ENCODE results near the gene CFAP61.
A peak's percentile ranks its signal among the peaks of the same experiment; 100 is the strongest.

Gene CFAP61

GRCh38 chr20:20203784-20204183 lies 151.5 kb downstream of the CFAP61 start:
- DNase-seq (ENCODE audit: low read depth in 1 of 2, low spot score in 1 of 2) = peak in 1 of 2 experiments; percentile 25
- in situ Hi-C loops (cut with HindIII; ENCODE audit: low pct_unique_long_range_greater_than_20kb, low sequenced_read_pairs) = no loop called here

GRCh38 chr20:20204256-20204655 lies 151.9 kb downstream of the CFAP61 start:
- no peak for TF ChIP-seq JUND (IDR thresholded peaks at IDR 0.05; ENCODE audit: low read depth)
- no peak for DNase-seq (ENCODE audit: low read depth in 1 of 2, low spot score in 1 of 2)
- in situ Hi-C loops (cut with HindIII; ENCODE audit: low pct_unique_long_range_greater_than_20kb, low sequenced_read_pairs) = no loop called here

More at GRCh38 chr20:20203784-20204183, 151.5 kb downstream of the CFAP61 start:
- no peak for TF ChIP-seq JUND (IDR thresholded peaks at IDR 0.05; ENCODE audit: low read depth)

GRCh38 chr20:20205141-20205861 lies 153.0 kb downstream of the CFAP61 start:
- TF ChIP-seq JUND (IDR thresholded peaks at IDR 0.05; ENCODE audit: low read depth) = peak; percentile 78

GRCh38 chr20:20205862-20206236 lies 153.5 kb downstream of the CFAP61 start:
- in situ Hi-C loops (cut with HindIII; ENCODE audit: low pct_unique_long_range_greater_than_20kb, low sequenced_read_pairs) = no loop called here
- no peak for TF ChIP-seq JUND (IDR thresholded peaks at IDR 0.05; ENCODE audit: low read depth)
- peak in 1 of 2 experiments; percentile 46 for DNase-seq (ENCODE audit: low read depth in 1 of 2, low spot score in 1 of 2)

More at GRCh38 chr20:20205141-20205861, 153.0 kb downstream of the CFAP61 start:
- peak; percentile 37 to 89 for DNase-seq (ENCODE audit: low read depth in 1 of 2, low spot score in 1 of 2)
- in situ Hi-C loops (cut with HindIII; ENCODE audit: low pct_unique_long_range_greater_than_20kb, low sequenced_read_pairs) = no loop called here

GRCh38 chr20:20206788-20207187 lies 154.5 kb downstream of the CFAP61 start:
- TF ChIP-seq JUND (IDR thresholded peaks at IDR 0.05; ENCODE audit: low read depth) = no peak
- in situ Hi-C loops (cut with HindIII; ENCODE audit: low pct_unique_long_range_greater_than_20kb, low sequenced_read_pairs) = no loop called here

GRCh38 chr20:20207291-20207690 lies 155.0 kb downstream of the CFAP61 start:
- TF ChIP-seq JUND (IDR thresholded peaks at IDR 0.05; ENCODE audit: low read depth) = no peak
- in situ Hi-C loops (cut with HindIII; ENCODE audit: low pct_unique_long_range_greater_than_20kb, low sequenced_read_pairs) = no loop called here
- peak in 1 of 2 experiments; percentile 33 for DNase-seq (ENCODE audit: low read depth in 1 of 2, low spot score in 1 of 2)

More at GRCh38 chr20:20206788-20207187, 154.5 kb downstream of the CFAP61 start:
- no peak for DNase-seq (ENCODE audit: low read depth in 1 of 2, low spot score in 1 of 2)

- DNase-seq (ENCODE audit: low read depth in 1 of 2, low spot score in 1 of 2) = no peak
- no peak for TF ChIP-seq JUND (IDR thresholded peaks at IDR 0.05; ENCODE audit: low read depth)
- in situ Hi-C loops (cut with HindIII; ENCODE audit: low pct_unique_long_range_greater_than_20kb, low sequenced_read_pairs) = no loop called here
Observed at GRCh38 chr20:20207872-20208271, 155.5 kb downstream of the CFAP61 start.

GRCh38 chr20:20209684-20210083 lies 157.4 kb downstream of the CFAP61 start:
- no peak for TF ChIP-seq JUND (IDR thresholded peaks at IDR 0.05; ENCODE audit: low read depth)
- no peak for DNase-seq (ENCODE audit: low read depth in 1 of 2, low spot score in 1 of 2)
- in situ Hi-C loops (cut with HindIII; ENCODE audit: low pct_unique_long_range_greater_than_20kb, low sequenced_read_pairs) = no loop called here

GRCh38 chr20:20210327-20210726 lies 158.0 kb downstream of the CFAP61 start:
- DNase-seq (ENCODE audit: low read depth in 1 of 2, low spot score in 1 of 2) = no peak
- in situ Hi-C loops (cut with HindIII; ENCODE audit: low pct_unique_long_range_greater_than_20kb, low sequenced_read_pairs) = no loop called here
- TF ChIP-seq JUND (IDR thresholded peaks at IDR 0.05; ENCODE audit: low read depth) = no peak

GRCh38 chr20:20210943-20211273 lies 158.6 kb downstream of the CFAP61 start:
- no peak for TF ChIP-seq JUND (IDR thresholded peaks at IDR 0.05; ENCODE audit: low read depth)
- in situ Hi-C loops (cut with HindIII; ENCODE audit: low pct_unique_long_range_greater_than_20kb, low sequenced_read_pairs) = no loop called here
- no peak for DNase-seq (ENCODE audit: low read depth in 1 of 2, low spot score in 1 of 2)

- no peak for TF ChIP-seq JUND (IDR thresholded peaks at IDR 0.05; ENCODE audit: low read depth)
- no peak for DNase-seq (ENCODE audit: low read depth in 1 of 2, low spot score in 1 of 2)
- in situ Hi-C loops (cut with HindIII; ENCODE audit: low pct_unique_long_range_greater_than_20kb, low sequenced_read_pairs) = no loop called here
Observed at GRCh38 chr20:20211274-20211987, 159.1 kb downstream of the CFAP61 start.

GRCh38 chr20:20211988-20212518 lies 159.7 kb downstream of the CFAP61 start:
- DNase-seq (ENCODE audit: low read depth in 1 of 2, low spot score in 1 of 2) = peak in 1 of 2 experiments; percentile 18
- in situ Hi-C loops (cut with HindIII; ENCODE audit: low pct_unique_long_range_greater_than_20kb, low sequenced_read_pairs) = no loop called here

GRCh38 chr20:20212675-20213096 lies 160.4 kb downstream of the CFAP61 start:
- no peak for DNase-seq (ENCODE audit: low read depth in 1 of 2, low spot score in 1 of 2)
- no peak for TF ChIP-seq JUND (IDR thresholded peaks at IDR 0.05; ENCODE audit: low read depth)
- in situ Hi-C loops (cut with HindIII; ENCODE audit: low pct_unique_long_range_greater_than_20kb, low sequenced_read_pairs) = no loop called here

More at GRCh38 chr20:20211988-20212518, 159.7 kb downstream of the CFAP61 start:
- TF ChIP-seq JUND (IDR thresholded peaks at IDR 0.05; ENCODE audit: low read depth) = no peak

All from T47D (cell line).